Muscle layer of colon (tissue), 2 donors: ENCODE results near the gene GLIS1.

Experiments used
- H3K27ac ChIP-seq: one replicate; pipeline ENCODE4 v1.7.0; 2013; ENCODE audit warnings: low read depth, mild to moderate bottlenecking, low read length, moderate library complexity
- H3K27me3 ChIP-seq, 2 donors: one replicate each; pipeline ENCODE4 v1.7.0; 2013; ENCODE audit warnings: low read length in 2 of 2, mild to moderate bottlenecking in 2 of 2; ENCODE audit not compliant: insufficient read depth in 2 of 2, control insufficient read depth in 1 of 2
- H3K36me3 ChIP-seq: one replicate; pipeline ENCODE4 v1.7.0; 2013; ENCODE audit warnings: mild to moderate bottlenecking, low read length; ENCODE audit not compliant: insufficient read depth
- H3K4me1 ChIP-seq: one replicate; pipeline ENCODE4 v1.7.0; 2013; ENCODE audit warnings: mild to moderate bottlenecking, low read length; ENCODE audit not compliant: insufficient read depth
- H3K4me3 ChIP-seq, 2 donors: one replicate each; pipeline ENCODE4 v1.7.0; 2013; ENCODE audit warnings: low read length in 2 of 2, low read depth in 1 of 2, mild to moderate bottlenecking in 1 of 2, moderate library complexity in 1 of 2
- H3K9ac ChIP-seq: one replicate; pipeline ENCODE4 v1.7.0; 2013; ENCODE audit warnings: low read length
- H3K9me3 ChIP-seq: one replicate; pipeline ENCODE4 v1.7.0; 2013; ENCODE audit warnings: mild to moderate bottlenecking, low read length
- donor health status: abdominal sarcoma.
- donor health status: Adenocarcinoma of cecum.

Gene GLIS1

DNA sequence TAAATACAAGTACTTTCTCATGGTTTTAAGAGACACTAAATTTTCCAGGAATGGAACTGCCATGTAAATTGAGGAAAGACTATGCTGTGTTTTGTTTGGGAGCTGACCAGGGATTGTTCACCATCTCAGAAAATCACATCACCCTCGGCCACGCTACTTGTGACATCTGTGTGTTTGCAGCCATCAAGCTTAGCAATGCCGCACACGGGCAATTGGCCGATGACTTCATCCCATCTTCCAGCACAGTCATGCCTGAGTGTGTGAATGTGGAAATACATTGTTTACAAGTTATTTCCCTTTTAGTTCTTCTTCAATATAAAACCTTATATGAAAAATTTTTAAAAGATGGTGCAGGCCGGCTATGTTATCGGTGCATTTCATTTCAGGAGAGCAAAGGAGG, 121.6 kb downstream of the GLIS1 start:
- H3K27ac ChIP-seq = no peak overlapping the region
- peaks cover 6% of the 10 kb centered on the region for H3K4me1 ChIP-seq
- no peak overlapping the region for H3K9ac ChIP-seq
- H3K4me3 ChIP-seq = no peak overlapping the region
- no peaks in the 10 kb centered on the region for H3K27me3 ChIP-seq
- no peaks in the 10 kb centered on the region for H3K36me3 ChIP-seq
- no peaks in the 10 kb centered on the region for H3K9me3 ChIP-seq

DNA sequence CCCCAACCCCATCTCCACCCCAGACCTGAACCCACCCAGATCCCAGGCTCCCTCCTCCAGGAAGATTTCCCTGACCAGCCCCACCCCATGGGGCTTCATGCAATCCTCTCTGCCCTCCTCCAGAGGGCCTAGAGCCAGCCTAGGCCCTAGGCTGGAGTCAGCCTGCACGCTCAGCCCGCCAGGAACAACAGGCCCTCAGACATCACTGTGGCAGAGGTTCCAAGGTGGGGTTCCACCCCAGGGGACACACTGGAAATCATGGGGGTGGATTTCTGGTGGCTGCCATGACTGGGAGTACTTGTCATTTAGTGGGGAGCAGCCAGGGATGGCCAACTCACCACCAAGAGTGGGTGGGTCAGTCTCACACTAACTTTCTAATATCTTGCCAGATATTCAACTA, 122.0 kb downstream of the GLIS1 start:
- H3K27ac ChIP-seq = no peak overlapping the region
- H3K4me1 ChIP-seq = peaks cover 6% of the 10 kb centered on the region
- H3K9ac ChIP-seq = no peak overlapping the region
- H3K36me3 ChIP-seq = no peaks in the 10 kb centered on the region
- no peak overlapping the region for H3K4me3 ChIP-seq
- H3K27me3 ChIP-seq = no peaks in the 10 kb centered on the region
- no peaks in the 10 kb centered on the region for H3K9me3 ChIP-seq

DNA sequence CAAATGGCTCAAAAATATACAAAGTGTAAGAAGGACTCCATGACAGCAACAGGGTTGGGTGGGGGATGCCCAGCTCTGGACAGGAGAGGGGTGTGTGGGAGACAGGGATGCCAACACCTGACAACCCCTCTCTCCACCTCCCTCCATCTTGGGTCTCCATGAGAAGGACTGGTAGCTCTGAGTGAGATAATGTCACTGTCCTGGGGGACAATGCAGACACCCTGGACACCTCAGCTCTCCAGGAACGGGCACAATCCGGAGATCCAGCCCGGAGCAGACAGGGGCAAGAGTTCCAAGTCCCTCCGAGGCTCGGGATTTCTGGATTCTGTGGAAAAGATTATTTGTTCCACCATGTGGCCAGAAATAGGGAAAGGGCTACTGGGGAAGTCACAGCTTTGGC, 122.5 kb downstream of the GLIS1 start:
- no peaks in the 10 kb centered on the region for H3K36me3 ChIP-seq
- no peak overlapping the region for H3K27ac ChIP-seq

DNA sequence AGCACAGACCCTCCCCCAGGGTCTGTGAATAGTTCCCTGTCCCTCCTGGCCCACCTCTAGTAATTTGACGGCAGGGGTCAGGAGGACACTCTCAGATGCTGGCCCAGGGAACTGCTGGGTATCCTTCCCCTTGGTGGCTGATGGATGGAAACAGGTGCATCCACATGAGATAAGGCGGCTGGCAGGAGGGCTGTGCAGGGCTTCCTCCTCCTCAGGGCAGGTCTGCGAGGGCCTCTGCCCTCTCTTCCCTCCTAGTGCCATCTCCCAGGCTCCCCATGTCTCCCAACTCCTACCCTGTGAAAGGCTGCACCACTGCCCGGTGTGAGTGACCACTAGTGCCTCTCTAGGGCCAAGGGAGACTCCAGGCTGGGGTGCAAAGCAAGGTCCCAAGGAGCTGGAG, 123.9 kb downstream of the GLIS1 start:
- Histone ChIP-seq H3K9me3 (no peaks in the 10 kb centered on the region), H3K36me3 (no peaks in the 10 kb centered on the region), H3K27me3 (no peaks in the 10 kb centered on the region), H3K4me3 (no peak overlapping the region), H3K9ac (no peak overlapping the region), H3K27ac (no peak overlapping the region), H3K4me1 (peaks cover under 1% of the 10 kb centered on the region)

More for the DNA sequence above, 122.5 kb downstream of the GLIS1 start:
- Histone ChIP-seq H3K9ac (no peak overlapping the region), H3K4me1 (peaks cover 6% of the 10 kb centered on the region), H3K27me3 (no peaks in the 10 kb centered on the region), H3K4me3 (no peak overlapping the region), H3K9me3 (no peaks in the 10 kb centered on the region)

DNA sequence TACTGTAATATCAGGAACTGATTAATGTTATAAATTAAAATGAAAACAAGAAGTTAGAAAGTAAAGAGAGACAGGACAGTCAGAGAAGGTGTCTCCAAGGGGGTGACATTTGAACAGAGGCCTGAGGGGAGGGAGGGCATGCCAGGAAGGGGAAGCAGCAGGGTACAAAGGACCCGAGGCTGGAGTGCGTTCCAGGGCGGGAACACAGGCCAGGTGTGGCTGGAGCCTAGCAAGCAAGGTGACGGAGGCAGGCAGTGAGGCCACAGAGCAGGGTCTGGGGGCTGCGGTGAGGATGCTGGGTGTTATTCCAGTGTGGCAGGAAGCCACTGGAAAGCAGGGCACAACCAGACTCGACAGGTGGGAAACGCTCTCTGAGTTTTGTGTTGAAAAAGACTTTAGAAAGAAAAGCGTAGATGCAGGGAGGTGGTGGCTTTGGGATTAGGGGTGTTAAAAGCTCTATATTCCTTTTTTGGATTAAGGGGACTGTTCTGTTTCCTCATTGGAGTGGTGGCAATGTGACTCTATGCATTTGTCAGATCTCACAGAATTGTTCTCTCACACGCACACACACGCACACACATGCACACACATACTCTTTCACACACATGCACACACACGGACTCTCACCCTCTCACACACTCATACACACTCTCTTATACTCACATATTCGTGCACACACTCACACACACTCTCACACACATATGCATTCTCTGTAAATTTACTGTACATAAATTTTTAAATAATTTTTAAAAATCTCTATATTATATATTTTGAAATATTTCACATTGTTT, 124.5 kb downstream of the GLIS1 start:
- Histone ChIP-seq H3K4me3 (no peak overlapping the region), H3K27me3 (no peaks in the 10 kb centered on the region), H3K9me3 (no peaks in the 10 kb centered on the region), H3K9ac (no peak overlapping the region), H3K27ac (no peak overlapping the region), H3K4me1 (no peaks in the 10 kb centered on the region), H3K36me3 (no peaks in the 10 kb centered on the region)

DNA sequence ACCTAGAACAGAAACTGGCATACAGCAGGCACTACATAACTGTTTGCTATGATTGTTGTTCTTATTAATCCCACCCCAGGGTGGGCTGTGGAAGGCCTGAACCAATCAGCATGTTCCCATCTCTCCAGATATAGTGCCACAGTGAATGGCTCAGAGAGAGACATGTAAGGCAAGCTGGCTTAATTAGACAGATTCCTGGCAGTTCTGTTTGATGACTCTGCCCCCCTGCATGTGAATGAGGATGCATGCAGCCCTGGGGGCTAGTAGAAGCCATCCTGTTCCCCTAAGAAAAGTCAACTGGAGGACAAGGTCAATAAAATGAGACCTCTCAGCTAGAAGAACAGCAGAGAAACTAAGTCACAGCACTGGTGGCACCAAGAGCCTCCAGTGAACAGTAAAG, 130.3 kb downstream of the GLIS1 start:
- Histone ChIP-seq H3K9ac (no peak overlapping the region), H3K4me1 (no peaks in the 10 kb centered on the region), H3K9me3 (no peaks in the 10 kb centered on the region), H3K36me3 (no peaks in the 10 kb centered on the region), H3K27me3 (no peaks in the 10 kb centered on the region), H3K4me3 (no peak overlapping the region), H3K27ac (no peak overlapping the region)

DNA sequence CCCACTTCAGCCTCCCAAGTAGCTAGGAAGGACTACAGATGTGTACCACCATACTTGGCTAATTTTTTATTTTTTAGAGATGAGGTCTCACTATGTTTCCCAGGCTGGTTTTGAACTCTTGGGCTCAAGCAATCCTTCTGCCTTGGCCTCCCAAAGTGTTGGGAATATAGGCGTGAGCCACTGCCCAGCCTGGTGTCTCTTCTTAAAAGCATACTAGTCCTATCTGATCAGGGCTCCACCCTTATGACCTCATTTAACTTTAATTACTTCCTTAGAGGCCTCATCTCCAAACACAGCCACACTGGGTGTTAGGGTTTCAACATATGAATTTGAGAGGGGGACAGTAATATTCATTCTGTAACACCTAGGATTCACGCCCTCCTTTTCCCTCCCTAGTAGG, 130.9 kb downstream of the GLIS1 start:
- Histone ChIP-seq H3K4me3 (no peak overlapping the region), H3K9me3 (no peaks in the 10 kb centered on the region), H3K9ac (no peak overlapping the region), H3K27ac (no peak overlapping the region), H3K4me1 (no peaks in the 10 kb centered on the region), H3K36me3 (no peaks in the 10 kb centered on the region), H3K27me3 (no peaks in the 10 kb centered on the region)

DNA sequence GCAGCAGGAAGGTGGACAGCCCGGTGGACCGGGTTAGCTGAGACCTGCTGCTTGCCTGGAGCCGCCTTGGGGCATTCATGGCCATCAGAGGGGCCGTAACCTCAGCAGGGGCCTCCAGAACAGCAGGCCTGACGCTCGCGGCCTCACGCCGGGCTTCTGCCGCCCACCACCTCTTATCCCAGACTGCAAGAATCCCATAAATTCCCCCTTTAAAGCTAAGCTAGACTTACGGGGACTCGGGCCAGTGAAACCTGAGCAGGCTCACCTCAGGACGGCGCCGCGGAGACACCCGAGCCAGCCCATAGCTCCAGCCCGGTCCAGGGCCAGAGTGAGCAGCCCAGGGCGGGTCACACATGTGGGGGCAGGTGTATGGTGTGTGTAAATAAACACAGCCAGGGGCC, 132.3 kb downstream of the GLIS1 start:
- Histone ChIP-seq H3K27ac (no peak overlapping the region), H3K9ac (no peak overlapping the region), H3K9me3 (no peaks in the 10 kb centered on the region), H3K27me3 (no peaks in the 10 kb centered on the region), H3K4me3 (no peak overlapping the region), H3K4me1 (no peaks in the 10 kb centered on the region), H3K36me3 (no peaks in the 10 kb centered on the region)

DNA sequence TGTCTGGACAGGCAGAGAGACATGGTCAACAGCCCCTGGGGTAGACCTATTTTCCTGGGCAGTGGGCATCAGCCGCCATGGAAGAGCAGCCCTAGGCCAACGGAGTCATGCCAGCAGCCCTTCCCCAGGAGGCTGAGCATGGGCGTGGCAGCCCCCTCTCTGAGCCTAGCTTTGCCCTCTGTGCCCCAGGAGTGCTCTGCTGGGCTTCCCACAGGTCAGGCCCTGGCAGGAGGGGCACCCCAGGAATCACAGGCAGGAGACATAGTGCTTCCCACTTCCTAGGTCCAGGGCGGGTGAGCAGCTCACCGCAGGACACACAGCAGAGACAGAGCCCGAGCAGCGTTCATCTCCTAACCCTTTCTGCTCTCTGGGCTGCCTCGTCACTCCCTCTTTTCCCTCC, 132.8 kb downstream of the GLIS1 start:
- Histone ChIP-seq H3K9me3 (no peaks in the 10 kb centered on the region), H3K27me3 (no peaks in the 10 kb centered on the region), H3K4me3 (no peak overlapping the region), H3K9ac (no peak overlapping the region), H3K27ac (no peak overlapping the region), H3K4me1 (no peaks in the 10 kb centered on the region), H3K36me3 (no peaks in the 10 kb centered on the region)

DNA sequence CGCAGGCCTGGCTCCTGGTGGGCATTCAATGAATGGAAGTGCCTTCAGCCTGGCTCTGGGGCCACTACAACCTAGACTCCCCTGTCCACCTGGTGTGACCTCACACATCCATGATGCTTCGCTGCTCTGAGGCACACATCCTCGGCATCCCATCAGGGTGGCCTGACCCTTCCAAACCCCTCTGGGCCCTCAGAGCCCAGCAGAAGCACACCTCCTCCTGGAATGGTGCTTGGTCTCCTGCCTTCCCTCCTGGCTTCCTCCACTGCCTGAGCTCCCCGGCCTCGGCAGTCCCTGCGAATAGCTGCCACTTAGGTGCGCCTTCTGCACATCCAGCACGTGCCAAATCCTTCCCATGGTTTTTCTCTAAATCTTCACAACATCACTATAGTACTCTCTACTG, 133.8 kb downstream of the GLIS1 start:
- Histone ChIP-seq H3K4me3 (no peak overlapping the region), H3K36me3 (no peaks in the 10 kb centered on the region), H3K27ac (no peak overlapping the region), H3K9ac (no peak overlapping the region), H3K9me3 (no peaks in the 10 kb centered on the region), H3K4me1 (no peaks in the 10 kb centered on the region), H3K27me3 (no peaks in the 10 kb centered on the region)

DNA sequence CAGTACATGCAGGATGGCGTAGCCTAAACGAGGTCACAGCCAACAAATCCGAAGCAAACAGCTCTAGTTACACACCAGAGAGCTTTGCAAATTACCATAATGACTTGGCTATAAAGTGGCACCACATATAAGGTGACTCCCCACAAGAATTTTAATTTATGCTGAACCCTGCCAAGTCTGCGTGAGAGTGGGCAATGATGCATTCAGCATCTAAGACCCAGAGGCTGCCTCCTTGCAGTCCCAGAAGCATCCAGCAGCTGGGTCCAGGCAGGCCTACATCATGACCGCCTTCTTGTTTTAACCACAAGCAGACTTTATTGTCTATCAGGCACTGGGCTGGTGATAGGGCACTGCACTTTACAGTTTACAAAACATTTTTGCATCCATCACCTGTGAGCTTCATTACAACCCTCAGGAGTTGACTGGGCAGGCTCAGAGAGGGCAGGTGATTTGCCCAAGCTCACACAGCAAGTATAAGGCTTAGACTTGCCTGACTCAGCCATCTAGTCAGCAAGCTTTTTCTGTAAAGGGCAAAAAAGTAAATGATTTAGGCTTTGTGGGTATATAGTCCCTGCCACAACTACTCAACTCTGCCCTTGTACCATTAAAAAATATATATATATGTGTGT, 134.6 kb downstream of the GLIS1 start:
- no peaks in the 10 kb centered on the region for H3K36me3 ChIP-seq
- no peaks in the 10 kb centered on the region for H3K4me1 ChIP-seq
- no peaks in the 10 kb centered on the region for H3K27me3 ChIP-seq
- H3K4me3 ChIP-seq = no peak overlapping the region
- no peak overlapping the region for H3K9ac ChIP-seq
- no peaks in the 10 kb centered on the region for H3K9me3 ChIP-seq
- no peak overlapping the region for H3K27ac ChIP-seq

DNA sequence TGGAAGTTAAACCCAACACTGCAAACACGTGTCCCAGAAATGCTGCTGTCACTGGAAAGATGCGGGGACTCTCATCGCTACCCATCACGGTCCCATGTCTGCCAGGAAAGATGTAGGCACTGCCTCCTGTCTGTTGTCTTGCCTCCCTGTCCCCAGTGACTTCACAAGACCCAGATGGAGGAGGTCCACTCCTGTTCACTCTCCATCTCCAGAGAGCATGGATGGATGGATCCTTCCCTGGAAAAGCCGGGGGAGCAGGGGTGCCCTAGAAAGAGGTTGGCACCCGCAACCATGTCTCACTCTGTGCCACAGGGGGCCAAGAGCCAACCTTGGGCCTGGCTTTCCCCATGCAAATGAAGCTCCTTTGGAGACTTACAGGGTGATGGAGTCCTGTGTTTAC, 135.5 kb downstream of the GLIS1 start:
- Histone ChIP-seq H3K4me1 (no peaks in the 10 kb centered on the region), H3K9me3 (no peaks in the 10 kb centered on the region), H3K9ac (no peak overlapping the region), H3K4me3 (no peak overlapping the region), H3K27me3 (no peaks in the 10 kb centered on the region), H3K36me3 (no peaks in the 10 kb centered on the region), H3K27ac (no peak overlapping the region)
